ENCODE results near the gene CMTM3. TPM values are rescaled to one million over a fixed set of nuclear protein-coding genes. Genes with fewer than 3 reads are reported as not detected.
A peak's percentile ranks its signal among the peaks of the same experiment; 100 is the strongest.
"Not testable (repeated sequence)": the region's sequence is repeated elsewhere in the genome, so short reads cannot be mapped to it uniquely, and the experiment has no call there.

Gene CMTM3
- total RNA-seq, 3 donors from 2014 or later: 3.1 to 15.9 (median 9.3) TPM

- no peak for TF ChIP-seq CTCF (IDR thresholded peaks at IDR 0.05)
- intact Hi-C loops (cut with DNase I, micrococcal nuclease): no loop called here
- H3K36me3 ChIP-seq (ENCODE audit: low read depth): no peaks in the 10 kb centered on the region
Measured at GRCh38 chr16:66658860-66659190, 54.3 kb downstream of the CMTM3 start.

GRCh38 chr16:66660422-66661209 lies 56.1 kb downstream of the CMTM3 start:
- peak; percentile 79 for ATAC-seq
- Histone ChIP-seq H3K4me1 (ENCODE audit: low read depth) (peaks cover 9% of the 10 kb centered on the region), H3K36me3 (ENCODE audit: low read depth) (no peaks in the 10 kb centered on the region), H3K4me3 (no peak overlapping the region), H3K9me3 (no peaks in the 10 kb centered on the region)
- peak in 2 of 3 donors; percentile 40 to 43 for DNase-seq
- no peak for TF ChIP-seq CTCF (IDR thresholded peaks at IDR 0.05)
- intact Hi-C loops (cut with DNase I, micrococcal nuclease): no loop called here

More at GRCh38 chr16:66658860-66659190, 54.3 kb downstream of the CMTM3 start:
- DNase-seq: no peak
- H3K4me3 ChIP-seq: no peak overlapping the region
- H3K9me3 ChIP-seq: no peaks in the 10 kb centered on the region
- H3K4me1 ChIP-seq (ENCODE audit: low read depth): peaks cover 9% of the 10 kb centered on the region
- no peak for ATAC-seq

GRCh38 chr16:66661210-66661560 lies 56.7 kb downstream of the CMTM3 start:
- intact Hi-C loops (cut with DNase I, micrococcal nuclease): no loop called here
- DNase-seq (no peak), ATAC-seq (no peak)
- no peaks in the 10 kb centered on the region for H3K36me3 ChIP-seq (ENCODE audit: low read depth)
- no peak for TF ChIP-seq CTCF (IDR thresholded peaks at IDR 0.05)
- H3K9me3 ChIP-seq: no peaks in the 10 kb centered on the region
- H3K4me3 ChIP-seq: no peak overlapping the region
- H3K4me1 ChIP-seq (ENCODE audit: low read depth): peaks cover 9% of the 10 kb centered on the region

- DNase-seq; H3K9me3 ChIP-seq; intact Hi-C loops (cut with DNase I, micrococcal nuclease); H3K4me3 ChIP-seq; H3K36me3 ChIP-seq (ENCODE audit: low read depth); ATAC-seq: not testable (repeated sequence)
- H3K4me1 ChIP-seq (ENCODE audit: low read depth): peaks cover 13% of the 10 kb centered on the region
Measured at GRCh38 chr16:66661671-66662346, 57.3 kb downstream of the CMTM3 start.

- Histone ChIP-seq H3K4me3 (no peak overlapping the region), H3K9me3 (no peaks in the 10 kb centered on the region), H3K4me1 (ENCODE audit: low read depth) (peaks cover 15% of the 10 kb centered on the region), H3K36me3 (ENCODE audit: low read depth) (no peaks in the 10 kb centered on the region)
- peak; percentile 13 for TF ChIP-seq CTCF (IDR thresholded peaks at IDR 0.05)
- DNase-seq (peak in 1 of 3 donors; percentile 52), ATAC-seq (peak; percentile 81)
- intact Hi-C loops (cut with DNase I, micrococcal nuclease): no loop called here
Measured at GRCh38 chr16:66662445-66663194, 58.1 kb downstream of the CMTM3 start.

Other genes with a start within 250 kb of the CMTM3 start
- gene CDH5, start 238.0 kb upstream of the CMTM3 start, total RNA-seq: 10 to 100 TPM in 2 of 3 donors, 1 to 10 TPM in 1; 5.5 to 17.0 (median 10.2) TPM
- under 1 TPM in 1 of 3 donors, not detected in 2; 0.22 TPM for gene BEAN1, start 177.4 kb upstream of the CMTM3 start, total RNA-seq
- 10 to 100 TPM; 14.4 to 29.4 (median 17.8) TPM for gene TK2, start 54.6 kb upstream of the CMTM3 start, total RNA-seq
- gene CKLF, start 52.1 kb upstream of the CMTM3 start, total RNA-seq: 10 to 100 TPM; 26.9 to 42.0 (median 29.1) TPM
- 1 to 10 TPM; 3.1 to 6.1 (median 4.8) TPM for gene CMTM1, start 38.3 kb upstream of the CMTM3 start, total RNA-seq
- gene CMTM2, start 25.2 kb upstream of the CMTM3 start, total RNA-seq: under 1 TPM in 1 of 3 donors, not detected in 2; 0.46 TPM
- 100 to 1,000 TPM in 2 of 3 donors, 10 to 100 TPM in 1; 91.6 to 208 (median 155) TPM for gene CMTM4, start 92.0 kb downstream of the CMTM3 start, total RNA-seq
- 100 to 1,000 TPM; 153 to 249 (median 217) TPM for gene DYNC1LI2, start 146.9 kb downstream of the CMTM3 start, total RNA-seq
- under 1 TPM in 2 of 3 donors, not detected in 1; 0.28 to 0.32 TPM for gene TERB1, start 196.9 kb downstream of the CMTM3 start, total RNA-seq
- gene NAE1, start 226.3 kb downstream of the CMTM3 start, total RNA-seq: 10 to 100 TPM; 48.4 to 52.9 (median 50.8) TPM
- 100 to 1,000 TPM in 2 of 3 donors, 10 to 100 TPM in 1; 59.3 to 253 (median 131) TPM for gene CA7, start 239.7 kb downstream of the CMTM3 start, total RNA-seq